GM18861 (cell line): ENCODE results near the gene LGR5.
"Not testable (repeated sequence)": the region's sequence is repeated elsewhere in the genome, so short reads cannot be mapped to it uniquely, and the experiment has no call there.

Experiments used
- ATAC-seq: cut with Tn5 transposase; IDR thresholded peaks from one replicate; pipeline ENCODE4 v1.9.1; 2021; ENCODE audit not compliant: unreplicated experiment

LGR5 gene

GRCh38 chr12:71541583-71541982 is 102.0 kb downstream of the LGR5 start:
- no peak for ATAC-seq

DNA sequence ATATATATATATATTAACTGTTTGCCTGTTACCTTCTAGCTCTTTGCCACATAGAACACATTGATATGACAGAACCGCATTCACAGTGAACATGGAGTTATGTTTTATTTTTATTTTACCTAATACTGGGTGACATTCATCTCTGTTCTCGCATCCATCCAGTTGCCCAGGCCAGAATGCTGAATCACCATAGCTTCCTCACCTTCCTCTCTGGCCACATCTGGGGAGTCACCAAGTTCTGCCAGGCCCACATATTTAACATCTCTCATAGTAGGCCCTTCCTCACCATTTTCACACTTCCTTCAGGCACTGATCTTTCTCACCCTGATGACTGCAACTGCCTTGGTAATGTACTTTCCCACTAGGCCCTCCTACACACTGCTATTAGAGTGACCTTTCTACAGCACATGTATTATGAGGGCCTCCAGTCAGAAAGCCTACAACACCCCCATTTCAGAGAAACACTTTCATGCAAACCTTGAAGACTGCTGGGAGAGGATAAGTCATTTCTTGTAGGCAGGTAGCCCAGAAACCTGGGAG is 106.8 kb downstream of the LGR5 start:
- no peak for ATAC-seq

DNA sequence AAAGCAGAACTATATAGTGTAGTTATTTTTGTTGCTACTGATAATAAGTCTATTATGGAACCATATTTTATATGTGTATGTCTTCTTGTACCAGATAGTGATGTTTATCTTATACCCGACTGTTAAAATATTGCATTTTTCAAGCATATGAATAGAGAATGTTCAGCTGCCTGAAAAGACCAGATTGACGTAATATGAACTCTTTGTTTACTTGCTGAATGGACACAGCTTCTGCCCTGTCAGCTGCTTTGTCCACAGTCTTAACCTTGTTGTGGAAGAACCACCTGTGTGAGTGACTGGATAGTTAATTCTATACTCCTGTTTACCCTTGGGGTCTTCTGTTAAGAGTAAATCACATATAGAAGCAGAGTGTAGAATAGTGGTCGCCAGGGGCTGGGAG is 109.3 kb downstream of the LGR5 start:
- no peak for ATAC-seq

DNA sequence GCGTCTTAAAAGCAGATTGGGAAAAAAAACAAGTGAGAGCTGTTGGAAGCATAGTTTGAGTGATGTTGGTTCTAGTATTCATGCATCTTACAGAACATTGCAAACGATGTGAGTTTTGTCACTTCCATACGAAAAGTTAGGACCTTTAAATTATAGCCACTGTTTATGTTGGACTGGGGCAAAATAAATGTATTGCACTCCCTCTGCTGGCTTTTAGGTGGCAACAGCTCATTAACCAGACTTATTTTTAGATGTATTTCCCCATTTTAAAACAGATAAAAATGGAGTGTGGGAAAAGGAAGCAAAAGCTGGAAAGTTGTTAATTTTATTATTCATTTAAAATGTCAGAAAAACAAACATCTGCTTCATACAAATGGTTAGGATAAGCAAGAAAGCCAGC is 111.9 kb downstream of the LGR5 start:
- no peak for ATAC-seq

DNA sequence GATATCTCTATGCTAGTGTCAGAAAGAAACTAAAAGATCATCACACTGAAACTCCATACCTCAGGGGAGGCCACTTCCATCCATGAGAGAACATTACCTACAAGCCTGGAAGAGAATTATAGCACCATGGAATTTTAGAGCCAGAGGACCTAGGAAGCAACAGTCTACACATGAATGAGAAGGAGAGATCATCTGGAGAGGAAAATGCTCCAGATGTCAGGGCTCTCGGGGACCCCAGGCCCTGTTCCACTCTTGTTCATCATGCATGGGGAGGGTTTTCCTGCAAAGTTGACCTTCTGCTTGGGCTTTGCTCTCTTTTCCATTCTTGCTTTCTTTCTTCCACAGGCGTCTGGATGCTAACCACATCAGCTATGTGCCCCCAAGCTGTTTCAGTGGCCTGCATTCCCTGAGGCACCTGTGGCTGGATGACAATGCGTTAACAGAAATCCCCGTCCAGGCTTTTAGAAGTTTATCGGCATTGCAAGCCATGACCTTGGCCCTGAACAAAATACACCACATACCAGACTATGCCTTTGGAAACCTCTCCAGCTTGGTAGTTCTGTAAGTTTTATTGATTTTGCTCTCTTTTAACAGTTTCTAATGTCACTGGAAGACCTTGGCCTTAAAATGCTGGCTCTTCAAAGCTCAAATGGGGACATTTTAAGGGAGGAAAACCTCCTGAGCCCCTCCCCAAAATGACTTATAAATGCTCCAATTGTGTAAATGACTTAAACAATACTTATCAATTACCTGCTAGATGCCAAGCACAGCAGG is 113.3 kb downstream of the LGR5 start:
- no peak for ATAC-seq

DNA sequence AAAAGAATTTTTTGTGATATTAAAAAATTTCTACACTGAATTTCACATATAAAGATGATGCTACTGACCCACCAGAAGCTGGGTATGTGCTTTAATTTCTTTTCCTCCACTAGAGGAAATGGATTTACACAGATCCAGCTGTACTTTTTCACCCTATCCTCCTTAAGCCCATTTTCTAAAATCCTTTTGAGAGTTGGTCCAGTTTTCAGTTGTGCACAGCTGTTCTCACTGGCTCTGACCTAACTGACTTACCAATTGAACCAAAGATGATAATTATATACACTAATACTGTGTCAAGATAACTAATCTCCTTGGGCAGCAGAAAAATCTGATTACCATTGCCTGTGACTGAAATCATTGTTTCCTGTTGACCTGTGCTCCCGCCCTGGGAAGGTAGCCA is 115.6 kb downstream of the LGR5 start:
- ATAC-seq, result no peak

DNA sequence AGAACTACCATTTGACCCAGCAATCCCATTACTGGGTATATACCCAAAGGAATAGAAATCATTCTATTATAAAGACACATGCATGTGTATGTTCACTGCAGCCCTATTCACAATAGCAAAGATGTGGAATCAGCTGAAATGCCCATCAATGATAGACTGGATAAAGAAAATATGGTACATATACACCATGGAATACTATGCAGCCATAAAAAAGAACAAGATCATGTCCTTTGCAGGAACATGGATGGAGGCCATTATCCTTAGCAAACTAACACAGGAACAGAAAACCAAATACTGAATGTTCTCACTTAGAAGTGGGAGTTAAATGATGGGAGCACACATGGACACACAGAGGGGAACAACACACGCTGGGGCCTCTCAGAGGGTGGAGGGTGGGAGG is 116.2 kb downstream of the LGR5 start:
- ATAC-seq, result not testable (repeated sequence)

GRCh38 chr12:71556448-71556847 is 116.8 kb downstream of the LGR5 start:
- ATAC-seq, result no peak

- ATAC-seq, result no peak
These were observed 117.3 kb downstream of the LGR5 start for GRCh38 chr12:71556875-71557274.

DNA sequence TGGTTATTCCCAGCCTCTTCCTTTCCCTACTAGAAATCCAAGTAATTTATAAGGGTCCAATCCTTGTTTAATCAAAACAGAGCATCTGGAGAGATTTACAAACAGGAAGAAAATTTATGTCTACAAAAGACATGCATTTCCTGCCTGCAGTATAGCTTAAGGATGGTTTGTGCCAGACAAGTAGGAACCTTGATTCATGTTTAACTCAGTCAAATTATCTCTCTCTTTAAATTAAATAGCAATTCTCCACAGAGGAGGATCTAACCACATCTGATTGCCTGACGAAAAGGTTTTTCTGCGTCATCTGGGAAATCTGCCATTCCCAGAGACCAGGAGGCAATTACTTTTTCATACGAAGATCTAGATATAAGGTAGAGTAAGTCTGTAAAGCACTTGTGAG is 118.8 kb downstream of the LGR5 start:
- ATAC-seq, result no peak

- ATAC-seq, result no peak
These were observed 123.3 kb downstream of the LGR5 start for GRCh38 chr12:71562676-71563595.

DNA sequence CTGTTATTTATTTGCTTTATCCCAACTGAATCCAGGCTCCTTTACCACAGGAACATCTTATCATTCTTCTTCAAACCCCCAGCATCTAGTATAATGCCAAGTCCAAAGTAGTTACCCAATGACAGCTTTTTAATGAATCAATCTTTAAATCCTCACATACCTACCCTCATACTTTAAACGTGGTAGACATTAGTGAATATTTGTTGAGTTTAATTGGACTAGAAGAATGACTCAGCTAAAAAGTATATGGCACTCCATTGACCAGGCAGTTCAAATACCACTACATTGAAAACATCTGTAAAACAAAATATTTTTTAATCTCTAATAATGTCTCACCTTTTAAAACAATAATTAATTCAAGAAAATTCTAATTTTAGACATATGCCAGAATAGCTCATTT is 125.9 kb downstream of the LGR5 start:
- ATAC-seq, result no peak

DNA sequence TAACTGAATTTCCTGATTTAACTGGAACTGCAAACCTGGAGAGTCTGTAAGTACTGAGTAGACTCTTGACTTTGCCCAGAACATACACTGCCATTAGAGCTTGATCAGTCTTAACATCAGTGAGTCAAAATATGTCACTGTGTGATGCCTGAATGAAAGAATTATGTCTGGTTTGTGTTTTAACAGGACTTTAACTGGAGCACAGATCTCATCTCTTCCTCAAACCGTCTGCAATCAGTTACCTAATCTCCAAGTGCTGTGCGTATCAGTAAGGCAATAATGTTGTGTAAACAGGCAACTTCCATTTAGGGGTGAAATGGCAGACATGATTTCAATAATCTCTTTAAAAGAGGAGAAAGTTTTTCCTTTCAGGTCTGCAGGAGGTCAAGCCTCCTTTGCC is 127.1 kb downstream of the LGR5 start:
- no peak for ATAC-seq

GRCh38 chr12:71567537-71567936 is 127.9 kb downstream of the LGR5 start:
- no peak for ATAC-seq

DNA sequence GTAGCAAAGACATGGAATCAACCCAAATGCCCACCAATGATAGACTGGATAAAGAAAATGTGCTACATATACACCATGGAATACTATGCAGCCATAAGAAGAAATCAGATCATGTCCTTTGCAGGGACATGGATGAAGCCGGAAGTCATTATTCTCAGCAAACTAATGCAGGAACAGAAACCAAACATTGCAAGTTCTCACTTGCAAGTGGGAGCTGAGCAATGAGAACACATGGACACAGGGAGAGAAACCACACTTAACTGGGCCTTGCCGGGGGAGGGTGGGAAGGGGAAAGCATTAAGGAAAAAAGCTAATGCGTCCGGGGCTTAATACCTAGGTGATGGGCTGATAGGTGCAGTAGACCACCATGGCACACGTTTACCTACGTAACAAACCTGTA is 130.3 kb downstream of the LGR5 start:
- ATAC-seq, result not testable (repeated sequence)

DNA sequence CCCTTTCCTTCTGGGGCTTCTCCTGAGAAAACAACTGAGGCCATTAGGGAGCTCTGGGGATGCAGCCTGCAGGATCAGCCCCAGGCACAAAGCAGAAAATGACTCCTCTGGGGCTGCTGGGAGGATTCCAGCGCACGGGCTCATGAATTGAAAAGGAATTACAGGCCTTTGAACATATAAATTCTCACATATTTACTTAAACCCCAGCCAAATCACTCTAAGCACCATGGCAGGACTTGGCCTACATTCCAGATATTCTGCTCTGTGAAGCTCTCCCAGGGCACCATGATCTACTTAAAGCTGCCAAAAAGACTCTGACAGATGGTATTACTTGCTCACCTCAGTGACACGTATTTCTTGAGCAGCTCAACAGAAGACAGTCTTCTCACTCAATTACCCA is 136.9 kb downstream of the LGR5 start:
- no peak for ATAC-seq

- ATAC-seq, result no peak
These were observed 139.2 kb downstream of the LGR5 start for GRCh38 chr12:71578694-71579258.

- ATAC-seq, result no peak
These were observed 141.6 kb downstream of the LGR5 start for GRCh38 chr12:71581206-71581605.

GRCh38 chr12:71582925-71583324 is 143.3 kb downstream of the LGR5 start:
- no peak for ATAC-seq

GRCh38 chr12:71584356-71584755 is 144.8 kb downstream of the LGR5 start:
- ATAC-seq, result no peak

GRCh38 chr12:71585218-71585617 is 145.6 kb downstream of the LGR5 start:
- ATAC-seq, result no peak

GRCh38 chr12:71587012-71587411 is 147.4 kb downstream of the LGR5 start:
- ATAC-seq, result no peak
